Measurements from ENCODE around the gene XRN2.

DNA sequence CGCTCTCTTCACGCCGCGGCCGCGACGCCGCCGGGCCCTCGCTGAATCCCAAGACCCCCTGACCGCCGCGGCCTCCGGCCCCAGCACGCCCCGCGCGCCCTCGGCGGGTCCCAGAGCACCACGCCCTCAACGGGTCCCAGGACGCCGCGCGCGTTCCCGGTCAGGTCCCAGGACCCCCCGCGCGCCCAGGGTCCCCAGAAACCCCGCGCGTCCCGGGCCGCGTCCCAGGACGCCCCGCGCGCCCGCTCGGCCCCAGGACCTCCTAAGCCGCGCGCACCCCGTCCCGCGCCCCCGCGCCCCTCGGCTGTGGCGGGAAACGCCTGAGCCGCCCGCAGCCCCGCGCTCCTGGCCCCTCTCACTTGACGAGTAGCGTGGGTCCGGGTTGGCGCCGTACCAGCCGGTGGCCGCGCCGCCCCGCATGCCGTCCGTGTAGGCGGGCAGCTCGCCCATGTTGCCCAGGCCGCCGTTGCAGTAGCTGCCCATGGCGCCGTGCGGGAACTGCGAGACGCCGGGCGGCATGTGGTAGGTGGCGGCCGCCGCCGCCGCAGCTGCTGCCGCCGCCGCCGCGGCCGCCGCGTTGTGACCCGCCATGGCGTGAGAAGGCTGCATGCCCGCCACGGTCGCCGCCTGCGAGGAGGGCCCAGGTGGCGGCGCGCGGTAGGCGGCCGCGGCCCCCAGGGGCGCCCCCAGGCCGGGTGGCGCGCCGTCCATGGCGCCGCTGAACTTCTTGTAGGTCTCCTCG is 93.6 kb downstream of the XRN2 start:
- TF ChIP-seq POLR2A (IDR thresholded peaks at IDR 0.05; ENCODE audit: extremely low read depth, insufficient read length), result no peak
- TF ChIP-seq, protein P1, sequence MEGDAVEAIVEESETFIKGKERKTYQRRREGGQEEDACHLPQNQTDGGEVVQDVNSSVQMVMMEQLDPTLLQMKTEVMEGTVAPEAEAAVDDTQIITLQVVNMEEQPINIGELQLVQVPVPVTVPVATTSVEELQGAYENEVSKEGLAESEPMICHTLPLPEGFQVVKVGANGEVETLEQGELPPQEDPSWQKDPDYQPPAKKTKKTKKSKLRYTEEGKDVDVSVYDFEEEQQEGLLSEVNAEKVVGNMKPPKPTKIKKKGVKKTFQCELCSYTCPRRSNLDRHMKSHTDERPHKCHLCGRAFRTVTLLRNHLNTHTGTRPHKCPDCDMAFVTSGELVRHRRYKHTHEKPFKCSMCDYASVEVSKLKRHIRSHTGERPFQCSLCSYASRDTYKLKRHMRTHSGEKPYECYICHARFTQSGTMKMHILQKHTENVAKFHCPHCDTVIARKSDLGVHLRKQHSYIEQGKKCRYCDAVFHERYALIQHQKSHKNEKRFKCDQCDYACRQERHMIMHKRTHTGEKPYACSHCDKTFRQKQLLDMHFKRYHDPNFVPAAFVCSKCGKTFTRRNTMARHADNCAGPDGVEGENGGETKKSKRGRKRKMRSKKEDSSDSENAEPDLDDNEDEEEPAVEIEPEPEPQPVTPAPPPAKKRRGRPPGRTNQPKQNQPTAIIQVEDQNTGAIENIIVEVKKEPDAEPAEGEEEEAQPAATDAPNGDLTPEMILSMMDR (IDR thresholded peaks at IDR 0.05; ENCODE audit: low read depth, low read length), result no peak
- no peak for TF ChIP-seq MAX (IDR thresholded peaks at IDR 0.05; ENCODE audit: low read depth, low read length)

All from NB4 (cell line).